ENCODE results near the gene AP3B1. TPM values are rescaled to one million over a fixed set of nuclear protein-coding genes. Genes with fewer than 3 reads are reported as not detected.

The AP3B1 gene
- total and polyA plus RNA-seq, 2 donors (not counting 3 experiments of a cell fraction or from before 2014, with no cell fraction given) = 31.6 to 46.7 TPM

DNA sequence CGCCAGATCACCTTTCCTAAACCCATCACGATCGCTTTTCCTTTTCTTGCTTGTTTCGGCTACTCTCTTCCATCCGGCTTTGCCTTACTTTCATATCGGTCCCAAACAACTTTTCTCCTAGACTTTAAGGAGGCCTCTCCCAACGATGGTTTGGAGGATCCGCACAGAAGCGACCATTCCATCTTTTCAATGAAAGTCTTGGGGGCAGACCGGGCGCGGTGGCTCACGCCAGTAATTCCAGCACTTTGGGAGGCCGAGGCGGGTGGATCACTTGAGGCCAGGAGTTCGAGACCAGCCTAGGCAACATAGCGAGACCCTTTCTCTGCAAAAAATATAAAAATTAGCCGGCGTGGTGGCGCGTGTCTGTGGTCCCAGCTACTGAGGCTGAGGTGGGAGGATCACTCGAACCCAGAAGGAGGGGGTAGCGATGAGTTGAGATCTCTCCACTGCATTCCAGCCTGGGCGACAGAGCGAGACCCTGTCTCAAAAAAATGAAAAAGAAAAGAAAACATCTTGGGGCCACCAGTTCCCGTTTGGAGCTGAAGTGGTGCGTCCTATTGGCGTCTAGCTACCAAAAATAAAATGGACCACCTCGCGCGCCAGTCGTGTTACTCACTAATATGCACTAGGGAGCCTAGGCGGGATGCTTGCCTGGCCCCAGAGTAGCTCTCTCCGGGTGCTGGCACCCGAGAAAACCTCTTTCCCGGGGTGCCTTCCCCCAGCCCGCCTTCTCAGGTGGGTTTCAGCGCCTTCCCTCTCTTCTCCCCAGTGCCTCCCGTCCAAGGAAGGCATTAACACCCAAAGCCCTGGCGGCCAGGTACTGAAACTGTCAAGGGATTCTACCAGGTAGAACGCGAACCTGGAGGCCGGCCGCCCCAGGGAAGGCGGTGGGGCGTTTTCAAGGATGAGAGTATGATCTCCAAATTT is 800 bp upstream of the AP3B1 start:
- peak overlapping the region; percentile 60 for H3K4me2 ChIP-seq (ENCODE audit: insufficient read depth, low read length)
- peak overlapping the region; percentile 53 for H2AFZ ChIP-seq (ENCODE audit: low read depth, low read length)
- peak overlapping the region; percentile 33 for H3K9ac ChIP-seq (replicated peaks; ENCODE audit: extremely low read depth, insufficient read depth, low read length)
- intact Hi-C loops (cut with micrococcal nuclease) = loop anchor here (10.0 kb wide), 2 partner anchors 420 to 650 kb away; no protein-coding TSS in a partner anchor
- no peaks in the 10 kb centered on the region for H3K27me3 ChIP-seq (ENCODE audit: control insufficient read depth in 2 of 2, insufficient read depth in 2 of 2, low read length in 2 of 2)
- no peak for TF ChIP-seq JUN (IDR thresholded peaks at IDR 0.05; ENCODE audit: borderline replicate concordance, insufficient read depth, insufficient read length, low read depth)
- TF ChIP-seq, protein P1, sequence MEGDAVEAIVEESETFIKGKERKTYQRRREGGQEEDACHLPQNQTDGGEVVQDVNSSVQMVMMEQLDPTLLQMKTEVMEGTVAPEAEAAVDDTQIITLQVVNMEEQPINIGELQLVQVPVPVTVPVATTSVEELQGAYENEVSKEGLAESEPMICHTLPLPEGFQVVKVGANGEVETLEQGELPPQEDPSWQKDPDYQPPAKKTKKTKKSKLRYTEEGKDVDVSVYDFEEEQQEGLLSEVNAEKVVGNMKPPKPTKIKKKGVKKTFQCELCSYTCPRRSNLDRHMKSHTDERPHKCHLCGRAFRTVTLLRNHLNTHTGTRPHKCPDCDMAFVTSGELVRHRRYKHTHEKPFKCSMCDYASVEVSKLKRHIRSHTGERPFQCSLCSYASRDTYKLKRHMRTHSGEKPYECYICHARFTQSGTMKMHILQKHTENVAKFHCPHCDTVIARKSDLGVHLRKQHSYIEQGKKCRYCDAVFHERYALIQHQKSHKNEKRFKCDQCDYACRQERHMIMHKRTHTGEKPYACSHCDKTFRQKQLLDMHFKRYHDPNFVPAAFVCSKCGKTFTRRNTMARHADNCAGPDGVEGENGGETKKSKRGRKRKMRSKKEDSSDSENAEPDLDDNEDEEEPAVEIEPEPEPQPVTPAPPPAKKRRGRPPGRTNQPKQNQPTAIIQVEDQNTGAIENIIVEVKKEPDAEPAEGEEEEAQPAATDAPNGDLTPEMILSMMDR (IDR thresholded peaks at IDR 0.05; ENCODE audit: extremely low read depth in 1 of 2, insufficient read depth in 1 of 2, low read depth in 1 of 2, low read length in 2 of 2) = peak in 1 of 2 donors; percentile 18
- no peaks in the 10 kb centered on the region for H3K9me3 ChIP-seq (replicated peaks; ENCODE audit: control insufficient read depth, insufficient read depth, low read length)
- peaks cover 37% of the 10 kb centered on the region for H3K79me2 ChIP-seq (ENCODE audit: control insufficient read depth, insufficient read depth, low read length)
- ChIA-PET POLR2A (interaction anchor here (0.6 to 1.4 kb wide), 2 partner anchors 42 to 65 kb away, joined by 4 to 8 read pairs; partner anchors contain the start of gene SCAMP1), CTCF (interaction anchor here (0.7 to 2.2 kb wide), 11 partner anchors 8 to 803 kb away, joined by 3 to 7 read pairs (median 4); partner anchors contain the start of genes SCAMP1 and WDR41)
- H3K4me1 ChIP-seq (ENCODE audit: control insufficient read depth, extremely low read depth, insufficient read depth, low read length) = peaks cover 14% of the 10 kb centered on the region
- H4K20me1 ChIP-seq (replicated peaks; ENCODE audit: control insufficient read depth, extremely low read depth, insufficient read depth, low read length) = no peaks in the 10 kb centered on the region
- H3K9me1 ChIP-seq (replicated peaks; ENCODE audit: control insufficient read depth, extremely low read depth, insufficient read depth, low read length) = no peaks in the 10 kb centered on the region
- FAIRE-seq (no peak), DNase-seq (ENCODE audit: low read depth, low spot score) (no peak)
- peak overlapping the region; percentile 7 for H3K27ac ChIP-seq (ENCODE audit: insufficient read depth, low read depth, low read length)
- H3K4me3 ChIP-seq (replicated peaks in 1 of 3; ENCODE audit: insufficient read depth in 1 of 3, low read depth in 1 of 3, low read length in 3 of 3) = peak overlapping the region; percentile 61 to 99 (median 97)
- dilution Hi-C loops (cut with MboI; ENCODE audit: extremely low pct_ligation_motif_present, low sequenced_read_pairs) = no loop called here
- H3K36me3 ChIP-seq (ENCODE audit: control insufficient read depth in 2 of 2, extremely low read depth in 1 of 2, insufficient read depth in 2 of 2, low read length in 2 of 2) = no peaks in the 10 kb centered on the region
- BruUV-seq (replicated peaks) = TSS peak; percentile 94

Data from endothelial cell of umbilical vein (primary cell).